GM23338 (cell line): ENCODE data around the gene CCDC188. TPM values are rescaled to one million over a fixed set of nuclear protein-coding genes. Genes with fewer than 3 reads are reported as not detected.

ENCODE experiments used
- ATAC-seq: fragments of 200-7000 bp; cut with Tn5 transposase; 3 replicates; pipeline ENCODE4 v1.9.1; 2020
- DNase-seq: peaks from one replicate; pipeline ENCODE4 v3.0.0-alpha.2; 2015; ENCODE audit warnings: low spot score
- H2AFZ ChIP-seq: fragments of 200-600 bp; sonication (generic); 2 replicates; pipeline ENCODE4 v1.8.0; 2016; ENCODE audit warnings: antibody characterized with exemption, mild to moderate bottlenecking, moderate library complexity
- H3F3A ChIP-seq: fragments of 200-600 bp; sonication (generic); replicated peaks from 2 replicates; pipeline ENCODE4 v1.8.0; 2017; ENCODE audit warnings: antibody characterized with exemption, mixed run types, low read depth
- H3K27ac ChIP-seq: fragments of 200-600 bp; sonication (generic); 2 replicates; pipeline ENCODE4 v1.6.1; 2016; ENCODE audit warnings: low read depth
- H3K27me3 ChIP-seq: fragments of 200-600 bp; sonication (generic); 2 replicates; pipeline ENCODE4 v1.8.0; 2016; ENCODE audit warnings: mild to moderate bottlenecking, mixed run types, moderate library complexity; ENCODE audit not compliant: insufficient read depth
- H3K36me3 ChIP-seq: fragments of 200-600 bp; sonication (generic); 2 replicates; pipeline ENCODE4 v1.8.0; 2016; ENCODE audit warnings: mild to moderate bottlenecking; ENCODE audit not compliant: insufficient read depth
- H3K4me1 ChIP-seq: fragments of 200-600 bp; sonication (generic); 2 replicates; pipeline ENCODE4 v1.8.0; 2016; ENCODE audit warnings: mild to moderate bottlenecking, moderate library complexity; ENCODE audit not compliant: insufficient read depth
- H3K4me2 ChIP-seq: fragments of 200-600 bp; sonication (generic); 2 replicates; pipeline ENCODE4 v1.7.1; 2017; ENCODE audit warnings: mixed run types
- H3K4me3 ChIP-seq: fragments of 200-600 bp; sonication (generic); 2 replicates; pipeline ENCODE4 v1.6.1; 2016; ENCODE audit warnings: mixed run types
- H3K79me2 ChIP-seq: fragments of 200-600 bp; sonication (generic); replicated peaks from 2 replicates; pipeline ENCODE4 v1.8.0; 2017; ENCODE audit warnings: mild to moderate bottlenecking; ENCODE audit not compliant: insufficient read depth
- H3K9me2 ChIP-seq: fragments of 200-600 bp; sonication (generic); 2 replicates; pipeline ENCODE4 v1.8.0; 2017; ENCODE audit not compliant: insufficient read depth
- H4K20me1 ChIP-seq: fragments of 200-600 bp; sonication (generic); replicated peaks from 2 replicates; pipeline ENCODE4 v1.8.0; 2017; ENCODE audit warnings: mild to moderate bottlenecking; ENCODE audit not compliant: insufficient read depth
- H3K27ac Mint-ChIP-seq: 2 replicates; pipeline ENCODE4 v1.8.0; 2020; ENCODE audit warnings: inconsistent platforms, mild to moderate bottlenecking, moderate library complexity, mixed read lengths
- H3K27me3 Mint-ChIP-seq: 3 replicates; pipeline ENCODE4 v1.8.0; 2022; ENCODE audit warnings: low read depth, mild to moderate bottlenecking, moderate library complexity, mixed read lengths, inconsistent platforms; ENCODE audit not compliant: insufficient read depth, poor library complexity
- H3K36me3 Mint-ChIP-seq: 3 replicates; pipeline ENCODE4 v1.8.0; 2021; ENCODE audit warnings: low read depth, mild to moderate bottlenecking, inconsistent platforms, moderate library complexity, mixed read lengths
- H3K4me1 Mint-ChIP-seq: 3 replicates; pipeline ENCODE4 v1.8.0; 2020; ENCODE audit warnings: mild to moderate bottlenecking, inconsistent platforms, mixed read lengths
- H3K4me3 Mint-ChIP-seq: 3 replicates; pipeline ENCODE4 v1.8.0; 2021; ENCODE audit warnings: moderate library complexity, mild to moderate bottlenecking, inconsistent platforms, mixed read lengths
- H3K9me3 Mint-ChIP-seq: 3 replicates; pipeline ENCODE4 v1.8.0; 2020; ENCODE audit warnings: moderate library complexity, mild to moderate bottlenecking, inconsistent platforms, mixed read lengths
- CREB1 ChIP-seq: fragments of 250-450 bp; sonication (Bioruptor Pico); IDR thresholded peaks from 2 replicates; pipeline ENCODE4 v1.5.0; 2020; ENCODE audit warnings: low read depth, mild to moderate bottlenecking, moderate library complexity
- CTCF ChIP-seq, 2 experiments: fragments of 200-600 bp in 1 of 2; sonication (generic) in 1 of 2; conservative IDR thresholded peaks; 2 replicates each; pipeline versions ENCODE4 v1.5.1 to v1.6.1; 2016 to 2017; ENCODE audit warnings: antibody characterized with exemption in 2 of 2, low read depth in 2 of 2, mild to moderate bottlenecking in 2 of 2, moderate library complexity in 1 of 2
- EZH2 ChIP-seq: fragments of 200-600 bp; sonication (generic); IDR thresholded peaks from one replicate; pipeline ENCODE4 v1.8.0; 2017; ENCODE audit warnings: antibody characterized with exemption, mild to moderate bottlenecking, low read depth; ENCODE audit not compliant: unreplicated experiment
- EZH2phosphoT487 ChIP-seq: fragments of 200-600 bp; sonication (generic); IDR thresholded peaks from one replicate; pipeline ENCODE4 v1.8.1; 2018; ENCODE audit warnings: antibody characterized with exemption; ENCODE audit not compliant: unreplicated experiment
- NANOG ChIP-seq: IDR thresholded peaks from 2 replicates; pipeline ENCODE4 v1.6.1; 2016; ENCODE audit warnings: antibody characterized with exemption, borderline replicate concordance
- REST ChIP-seq: IDR thresholded peaks from one replicate; pipeline ENCODE4 v1.6.1; 2018; ENCODE audit warnings: antibody characterized with exemption; ENCODE audit not compliant: unreplicated experiment
- STAT1 ChIP-seq: IDR thresholded peaks from one replicate; pipeline ENCODE4 v1.6.1; 2016; ENCODE audit warnings: antibody characterized with exemption; ENCODE audit not compliant: unreplicated experiment
- ZNF114 ChIP-seq: fragments of 250-450 bp; sonication (Bioruptor Pico); IDR thresholded peaks from 2 replicates; pipeline ENCODE4 v1.5.0; 2020; ENCODE audit warnings: mild to moderate bottlenecking, moderate library complexity
- ZNF331 ChIP-seq: fragments of 250-450 bp; sonication (Bioruptor Pico); IDR thresholded peaks from 2 replicates; pipeline ENCODE4 v1.5.0; 2020; ENCODE audit warnings: low read depth, mild to moderate bottlenecking, moderate library complexity
- ZNF462 ChIP-seq: fragments of 250-450 bp; sonication (Bioruptor Pico); IDR thresholded peaks from 2 replicates; pipeline ENCODE4 v1.5.0; 2020; ENCODE audit warnings: mild to moderate bottlenecking, moderate library complexity
- polyA plus RNA-seq: library from polyadenylated mRNA; unstranded; fragments of >200 nt; fragmentation: Nextera tagmentation; extraction: Ambion mirVana; gene quantifications from 2 replicates; pipeline ENCODE4 v1.2.1, GENCODE V29; 2016
- total RNA-seq: library from RNA; depleted of rRNA; stranded (reverse); fragments of >200 nt; shearing (Covaris generic); gene quantifications from 2 replicates; pipeline ENCODE4 v1.2.3, GENCODE V29; 2014

Gene CCDC188
- total and polyA plus RNA-seq, 2 experiments from 2014 or later, result not detected

- TF ChIP-seq REST (no peak), CREB1 (CRISPR knock-in tag) (no peak), ZNF331 (CRISPR knock-in tag) (no peak)
Measured at GRCh38 chr22:20107471-20107901, 43.4 kb downstream of the CCDC188 start (continued).

GRCh38 chr22:20106849-20107237, 44.0 kb downstream of the CCDC188 start:
- Mint-ChIP-seq H3K27ac (no peak overlapping the region), H3K4me1 (peaks cover 3% of the 10 kb centered on the region; the same call in 1 of the 3 replicates), H3K27me3 (peaks cover 31% of the 10 kb centered on the region), H3K36me3 (peaks cover 87% of the 10 kb centered on the region), H3K9me3 (no peaks in the 10 kb centered on the region), H3K4me3 (no peak overlapping the region)
- no peak for ATAC-seq
- peaks cover 44% of the 10 kb centered on the region for H4K20me1 ChIP-seq
- no peaks in the 10 kb centered on the region for H3K4me1 ChIP-seq
- no peaks in the 10 kb centered on the region for H3K9me2 ChIP-seq
- H3K36me3 ChIP-seq, result peaks cover 23% of the 10 kb centered on the region
- no peak for DNase-seq
- H3K4me2 ChIP-seq, result no peak overlapping the region
- peaks cover 27% of the 10 kb centered on the region for H3F3A ChIP-seq
- H3K4me3 ChIP-seq, result no peak overlapping the region
- H3K27ac ChIP-seq, result no peak overlapping the region
- H2AFZ ChIP-seq, result no peak overlapping the region
- peaks cover 20% of the 10 kb centered on the region for H3K79me2 ChIP-seq
- no peaks in the 10 kb centered on the region for H3K27me3 ChIP-seq
- TF ChIP-seq STAT1 (no peak), EZH2phosphoT487 (no peak), NANOG (no peak), ZNF462 (CRISPR knock-in tag) (no peak), CREB1 (CRISPR knock-in tag) (no peak), CTCF (conservative IDR thresholded peaks at IDR 0.05; ENCODE audit: low read depth in 2 of 2) (no peak), EZH2 (no peak), ZNF114 (no peak), REST (no peak)
